ENCODE results near the gene HMGXB4.
A peak's percentile ranks its signal among the peaks of the same experiment; 100 is the strongest.

DNA sequence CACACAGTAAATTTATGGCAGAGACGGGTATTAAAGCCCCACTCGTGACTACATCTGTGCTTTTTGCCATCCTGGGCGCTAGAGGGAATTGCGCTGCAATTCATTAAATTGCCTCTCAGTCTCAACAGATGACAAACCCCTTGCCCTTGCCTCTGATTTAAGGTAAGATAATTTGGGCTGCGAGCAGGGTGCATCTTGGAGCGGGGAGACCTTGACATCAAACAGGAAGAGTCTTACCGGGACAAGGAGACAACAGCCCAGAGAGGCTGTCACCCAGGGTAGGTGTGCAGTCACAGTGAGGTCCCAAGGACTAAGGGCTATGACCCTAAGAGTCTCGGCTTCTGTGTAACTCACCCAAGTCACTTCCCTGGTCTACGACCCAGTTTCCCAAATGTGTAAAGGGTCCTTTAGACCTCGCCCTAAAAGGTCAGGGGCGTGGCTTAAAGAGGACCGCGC lies 42.0 kb downstream of the HMGXB4 start:
- TF ChIP-seq, protein P1, sequence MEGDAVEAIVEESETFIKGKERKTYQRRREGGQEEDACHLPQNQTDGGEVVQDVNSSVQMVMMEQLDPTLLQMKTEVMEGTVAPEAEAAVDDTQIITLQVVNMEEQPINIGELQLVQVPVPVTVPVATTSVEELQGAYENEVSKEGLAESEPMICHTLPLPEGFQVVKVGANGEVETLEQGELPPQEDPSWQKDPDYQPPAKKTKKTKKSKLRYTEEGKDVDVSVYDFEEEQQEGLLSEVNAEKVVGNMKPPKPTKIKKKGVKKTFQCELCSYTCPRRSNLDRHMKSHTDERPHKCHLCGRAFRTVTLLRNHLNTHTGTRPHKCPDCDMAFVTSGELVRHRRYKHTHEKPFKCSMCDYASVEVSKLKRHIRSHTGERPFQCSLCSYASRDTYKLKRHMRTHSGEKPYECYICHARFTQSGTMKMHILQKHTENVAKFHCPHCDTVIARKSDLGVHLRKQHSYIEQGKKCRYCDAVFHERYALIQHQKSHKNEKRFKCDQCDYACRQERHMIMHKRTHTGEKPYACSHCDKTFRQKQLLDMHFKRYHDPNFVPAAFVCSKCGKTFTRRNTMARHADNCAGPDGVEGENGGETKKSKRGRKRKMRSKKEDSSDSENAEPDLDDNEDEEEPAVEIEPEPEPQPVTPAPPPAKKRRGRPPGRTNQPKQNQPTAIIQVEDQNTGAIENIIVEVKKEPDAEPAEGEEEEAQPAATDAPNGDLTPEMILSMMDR (IDR thresholded peaks at IDR 0.05), result peak in 1 of 6 experiments; percentile 5
- TF ChIP-seq POLR2A (IDR thresholded peaks at IDR 0.05), result no peak

All from Peyer's patch (tissue), 4 donors.